Measurements from ENCODE around the gene MAP3K1. TPM values are rescaled to one million over a fixed set of nuclear protein-coding genes. Genes with fewer than 3 reads are reported as not detected.

The MAP3K1 gene
- total RNA-seq, 1 donor from 2014 or later, result 10.4 TPM

DNA sequence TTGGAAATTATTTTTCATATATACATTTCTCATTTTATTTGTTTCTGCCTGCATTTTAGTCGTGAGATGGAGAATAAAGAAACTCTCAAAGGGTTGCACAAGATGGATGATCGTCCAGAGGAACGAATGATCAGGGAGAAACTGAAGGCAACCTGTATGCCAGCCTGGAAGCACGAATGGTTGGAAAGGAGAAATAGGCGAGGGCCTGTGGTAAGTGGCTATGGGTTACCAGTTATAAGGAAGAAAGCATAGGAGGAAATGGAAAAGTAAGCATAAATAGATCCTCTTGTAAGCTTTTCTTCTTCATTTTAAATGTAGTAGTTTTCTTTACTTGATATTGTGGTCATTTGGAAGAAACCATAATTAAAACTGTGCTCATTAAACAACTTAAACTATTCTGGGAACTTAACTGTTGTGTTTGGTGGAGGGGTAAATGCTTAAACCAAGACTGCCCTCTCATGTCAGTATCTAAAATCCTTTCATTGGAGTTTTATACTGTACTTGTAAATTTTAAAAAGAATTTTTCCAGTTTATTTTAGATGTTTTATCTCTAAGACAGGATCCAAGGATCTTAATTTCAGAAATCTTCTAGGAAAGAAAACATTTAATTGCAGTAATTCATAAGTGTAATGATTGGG is 41.3 kb downstream of the MAP3K1 start:
- Mint-ChIP-seq H3K27ac (ENCODE audit: unreplicated experiment) (no peak overlapping the region), H3K36me3 (ENCODE audit: low read depth, unreplicated experiment) (peaks cover 2% of the 10 kb centered on the region), H3K9me3 (ENCODE audit: unreplicated experiment) (peaks cover 2% of the 10 kb centered on the region), H3K4me1 (ENCODE audit: low read depth, unreplicated experiment) (peaks cover 16% of the 10 kb centered on the region), H3K4me3 (ENCODE audit: unreplicated experiment) (no peak overlapping the region), H3K27me3 (ENCODE audit: low read depth, unreplicated experiment) (no peaks in the 10 kb centered on the region)
- Histone ChIP-seq H3K4me3 (ENCODE audit: insufficient read depth, low read depth, low read length) (no peak overlapping the region), H3K27ac (ENCODE audit: low read depth, low read length) (no peak overlapping the region), H2AFZ (ENCODE audit: low read depth, low read length) (no peak overlapping the region), H3K36me3 (ENCODE audit: insufficient read depth, low read length) (no peaks in the 10 kb centered on the region), H4K20me1 (ENCODE audit: insufficient read depth, low read length) (peaks cover 28% of the 10 kb centered on the region), H3K79me2 (ENCODE audit: insufficient read depth, low read length) (peaks cover 18% of the 10 kb centered on the region), H3K9ac (ENCODE audit: low read length) (no peak overlapping the region), H3K4me1 (ENCODE audit: insufficient read depth, low read length) (peaks cover 4% of the 10 kb centered on the region), H3K9me3 (ENCODE audit: insufficient read depth, low read depth, low read length) (no peaks in the 10 kb centered on the region), H3K4me2 (ENCODE audit: low read length) (no peak overlapping the region), H3K27me3 (ENCODE audit: insufficient read depth, low read length) (no peaks in the 10 kb centered on the region)
- DNase-seq (ENCODE audit: low read depth) (no peak), FAIRE-seq (no peak)
- TF ChIP-seq CTCF (IDR thresholded peaks at IDR 0.05; ENCODE audit: insufficient read depth, low read depth, low read length) (no peak), EZH2 (IDR thresholded peaks at IDR 0.05; ENCODE audit: insufficient read depth, low read length) (no peak)

GRCh38 chr5:56858777-56859442 is 43.6 kb downstream of the MAP3K1 start:
- H3K9me3 Mint-ChIP-seq (ENCODE audit: unreplicated experiment), result peaks cover 2% of the 10 kb centered on the region
- Histone ChIP-seq H3K36me3 (ENCODE audit: insufficient read depth, low read length) (no peaks in the 10 kb centered on the region), H3K4me2 (ENCODE audit: low read length) (no peak overlapping the region), H3K27ac (ENCODE audit: low read depth, low read length) (no peak overlapping the region), H3K79me2 (ENCODE audit: insufficient read depth, low read length) (peaks cover 9% of the 10 kb centered on the region), H3K4me1 (ENCODE audit: insufficient read depth, low read length) (no peaks in the 10 kb centered on the region), H2AFZ (ENCODE audit: low read depth, low read length) (no peak overlapping the region), H3K27me3 (ENCODE audit: insufficient read depth, low read length) (no peaks in the 10 kb centered on the region), H3K9ac (ENCODE audit: low read length) (no peak overlapping the region), H4K20me1 (ENCODE audit: insufficient read depth, low read length) (peaks cover 15% of the 10 kb centered on the region), H3K9me3 (ENCODE audit: insufficient read depth, low read depth, low read length) (no peaks in the 10 kb centered on the region), H3K4me3 (ENCODE audit: insufficient read depth, low read depth, low read length) (no peak overlapping the region)
- H3K4me1 Mint-ChIP-seq (ENCODE audit: low read depth, unreplicated experiment), result peaks cover 7% of the 10 kb centered on the region
- H3K27me3 Mint-ChIP-seq (ENCODE audit: low read depth, unreplicated experiment), result no peaks in the 10 kb centered on the region
- H3K36me3 Mint-ChIP-seq (ENCODE audit: low read depth, unreplicated experiment), result peaks cover 8% of the 10 kb centered on the region
- H3K4me3 Mint-ChIP-seq (ENCODE audit: unreplicated experiment), result no peak overlapping the region
- no peak for FAIRE-seq
- TF ChIP-seq EZH2 (IDR thresholded peaks at IDR 0.05; ENCODE audit: insufficient read depth, low read length), result no peak
- TF ChIP-seq CTCF (IDR thresholded peaks at IDR 0.05; ENCODE audit: insufficient read depth, low read depth, low read length), result no peak
- no peak for DNase-seq (ENCODE audit: low read depth)
- H3K27ac Mint-ChIP-seq (ENCODE audit: unreplicated experiment), result no peak overlapping the region

All from astrocyte (in vitro differentiated cells and primary cell).